Measurements from ENCODE around the gene IQCF5.
"Not testable (repeated sequence)": the region's sequence is repeated elsewhere in the genome, so short reads cannot be mapped to it uniquely, and the experiment has no call there.

IQCF5 gene

GRCh38 chr3:51868896-51869295 lies 6.5 kb downstream of the IQCF5 start:
- not testable (repeated sequence) for DNase-seq (ENCODE audit: low read depth, low spot score)

- no peak for DNase-seq (ENCODE audit: low read depth, low spot score)
Observed at GRCh38 chr3:51862886-51863285, 12.5 kb downstream of the IQCF5 start.

GRCh38 chr3:51860703-51861665 lies 14.4 kb downstream of the IQCF5 start, which contains the start of gene IQCF2:
Gene IQCF2 (plus strand): TSS chr3:51861615. CDS start chr3:51861667, 52 bp downstream.
- no peak for DNase-seq (ENCODE audit: low read depth, low spot score)

GRCh38 chr3:51855411-51855810 lies 20.0 kb downstream of the IQCF5 start:
- not testable (repeated sequence) for DNase-seq (ENCODE audit: low read depth, low spot score)

GRCh38 chr3:51845129-51845528 lies 30.3 kb downstream of the IQCF5 start:
- no peak for DNase-seq (ENCODE audit: low read depth, low spot score)

GRCh38 chr3:51836606-51837005 lies 38.8 kb downstream of the IQCF5 start:
- DNase-seq (ENCODE audit: low read depth, low spot score) = no peak

- DNase-seq (ENCODE audit: low read depth, low spot score) = no peak
Observed at GRCh38 chr3:51830836-51831385, 44.5 kb downstream of the IQCF5 start.

- no peak for DNase-seq (ENCODE audit: low read depth, low spot score)
Observed at GRCh38 chr3:51830345-51830744, 45.1 kb downstream of the IQCF5 start.

GRCh38 chr3:51828297-51828696 lies 47.1 kb downstream of the IQCF5 start:
- no peak for DNase-seq (ENCODE audit: low read depth, low spot score)

All from astrocyte of the hippocampus (primary cell).